Stimulated activated CD4-positive, alpha-beta T cell treated with anti-CD3 and anti-CD28 coated beads, Interleukin-1b, Interleukin-23, amount 100 ng/mL, for 1 hour (primary cell): ENCODE data around the gene HOXD4.

Experiments used
- DNase-seq, 2 donors: peaks; one replicate each; pipeline ENCODE4 v3.0.0-alpha.2; 2020; ENCODE audit warnings: low read depth in 2 of 2

Gene HOXD4

DNA sequence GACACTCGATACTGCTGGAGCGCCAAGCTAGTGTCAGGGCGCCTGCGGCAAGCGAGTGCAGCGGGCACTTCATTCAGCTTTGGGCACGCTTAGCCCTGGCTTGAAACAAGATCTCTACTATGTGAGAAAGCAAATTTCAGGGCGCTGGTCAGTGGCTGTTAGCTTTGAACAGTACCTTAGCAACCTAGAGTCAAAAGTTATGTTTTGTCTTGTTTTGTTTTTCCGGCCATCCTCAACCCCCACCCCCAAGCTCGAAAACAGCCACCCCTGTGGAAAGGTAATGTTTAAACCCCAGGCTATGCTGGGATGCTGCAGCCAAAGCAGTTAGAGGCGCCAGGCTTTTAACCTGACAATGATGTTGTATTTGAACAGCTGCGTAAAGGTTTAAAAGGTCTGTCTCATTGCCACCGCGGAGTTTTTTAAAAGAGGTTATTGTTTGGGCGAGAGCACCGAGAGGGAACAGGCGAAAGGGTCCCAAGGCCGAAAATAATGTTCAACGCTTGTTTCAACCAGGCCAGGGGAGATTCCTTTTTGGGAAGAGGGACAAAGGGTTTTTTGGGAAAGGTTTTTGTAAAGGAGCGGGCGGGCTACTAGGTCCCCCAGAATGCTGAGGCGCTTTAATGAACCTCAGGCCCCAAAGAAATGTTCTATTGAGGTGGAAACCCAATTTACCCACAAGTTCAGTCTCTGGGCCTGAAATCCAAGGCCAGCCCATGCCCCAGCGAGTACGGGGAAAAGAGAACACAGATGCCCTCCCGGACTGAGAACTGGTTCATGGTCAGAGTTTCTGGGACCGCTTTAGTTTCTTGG, 37.0 kb upstream of the HOXD4 start:
- DNase-seq, result no peak

GRCh38 chr2:176114930-176115625, 36.3 kb upstream of the HOXD4 start:
- DNase-seq, result no peak

GRCh38 chr2:176115883-176116813, 35.2 kb upstream of the HOXD4 start, which contains the start of gene HOXD10:
Gene HOXD10 (plus strand): TSS chr2:176116778. CDS start chr2:176116834, 56 bp downstream.
- DNase-seq, result no peak

DNA sequence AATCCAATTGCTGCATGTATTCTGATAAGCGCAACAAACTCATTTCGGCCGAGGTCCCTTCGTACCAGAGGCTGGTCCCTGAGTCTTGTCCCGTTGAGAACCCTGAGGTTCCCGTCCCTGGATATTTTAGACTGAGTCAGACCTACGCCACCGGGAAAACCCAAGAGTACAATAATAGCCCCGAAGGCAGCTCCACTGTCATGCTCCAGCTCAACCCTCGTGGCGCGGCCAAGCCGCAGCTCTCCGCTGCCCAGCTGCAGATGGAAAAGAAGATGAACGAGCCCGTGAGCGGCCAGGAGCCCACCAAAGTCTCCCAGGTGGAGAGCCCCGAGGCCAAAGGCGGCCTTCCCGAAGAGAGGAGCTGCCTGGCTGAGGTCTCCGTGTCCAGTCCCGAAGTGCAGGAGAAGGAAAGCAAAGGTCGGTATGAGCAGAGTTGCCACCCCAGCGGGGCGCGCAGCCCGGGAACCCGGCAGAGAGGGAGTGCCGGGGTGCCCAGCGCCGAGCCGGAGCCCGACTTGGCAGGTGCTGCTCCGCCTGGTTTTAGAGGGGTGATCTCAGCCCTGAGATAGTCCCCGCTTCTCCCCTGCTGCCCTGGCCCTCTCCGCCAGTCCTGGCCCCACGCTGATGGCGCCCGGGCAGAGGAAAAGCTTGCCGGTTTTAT, 34.1 kb upstream of the HOXD4 start:
- no peak for DNase-seq

DNA sequence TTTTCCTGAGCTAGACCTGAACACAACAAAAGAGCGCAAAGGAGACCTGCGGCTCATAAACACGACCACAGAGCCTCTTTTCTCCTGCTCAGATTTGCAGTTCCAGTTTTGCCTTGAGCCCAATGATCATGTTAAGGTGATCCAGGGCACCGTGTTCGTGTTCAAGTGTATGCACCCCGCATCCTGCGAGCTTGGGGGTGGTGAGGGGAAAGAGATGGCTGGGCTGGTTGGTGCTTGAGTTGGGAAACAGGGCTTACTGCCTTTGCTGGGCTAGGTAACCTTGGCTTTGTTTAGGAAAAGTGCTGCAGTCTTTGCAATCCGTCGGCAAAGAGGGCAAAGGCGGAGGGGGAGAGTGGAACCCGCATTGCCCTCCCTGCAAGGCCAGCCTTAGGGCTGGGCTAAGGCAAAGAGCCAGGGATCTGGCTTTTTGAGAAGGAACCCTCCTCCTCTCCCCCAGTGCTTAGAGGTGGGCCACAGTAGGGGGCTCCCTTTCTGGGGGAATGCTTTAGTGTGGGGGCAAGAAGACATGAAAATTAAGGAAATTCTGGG, 33.5 kb upstream of the HOXD4 start:
- DNase-seq, result no peak

DNA sequence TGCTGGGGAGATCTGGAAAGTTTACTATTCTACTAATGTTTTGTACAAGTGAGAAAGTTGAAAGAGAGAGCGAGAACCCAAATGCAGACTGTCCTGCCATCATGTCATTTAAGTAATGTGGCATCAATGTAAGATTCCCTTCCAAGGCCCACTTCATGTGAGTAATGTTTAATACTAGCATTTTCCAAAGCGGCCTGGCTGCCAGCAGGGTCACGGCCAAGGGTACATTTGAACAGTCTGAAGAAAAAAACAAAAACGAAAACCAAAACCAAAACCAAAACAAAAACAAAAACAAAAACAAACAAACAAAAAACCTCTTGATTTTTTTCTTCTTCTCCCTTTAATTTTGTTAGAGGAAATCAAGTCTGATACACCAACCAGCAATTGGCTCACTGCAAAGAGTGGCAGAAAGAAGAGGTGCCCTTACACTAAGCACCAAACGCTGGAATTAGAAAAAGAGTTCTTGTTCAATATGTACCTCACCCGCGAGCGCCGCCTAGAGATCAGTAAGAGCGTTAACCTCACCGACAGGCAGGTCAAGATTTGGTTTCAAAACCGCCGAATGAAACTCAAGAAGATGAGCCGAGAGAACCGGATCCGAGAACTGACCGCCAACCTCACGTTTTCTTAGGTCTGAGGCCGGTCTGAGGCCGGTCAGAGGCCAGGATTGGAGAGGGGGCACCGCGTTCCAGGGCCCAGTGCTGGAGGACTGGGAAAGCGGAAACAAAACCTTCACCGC, 32.6 kb upstream of the HOXD4 start:
- DNase-seq, result no peak

DNA sequence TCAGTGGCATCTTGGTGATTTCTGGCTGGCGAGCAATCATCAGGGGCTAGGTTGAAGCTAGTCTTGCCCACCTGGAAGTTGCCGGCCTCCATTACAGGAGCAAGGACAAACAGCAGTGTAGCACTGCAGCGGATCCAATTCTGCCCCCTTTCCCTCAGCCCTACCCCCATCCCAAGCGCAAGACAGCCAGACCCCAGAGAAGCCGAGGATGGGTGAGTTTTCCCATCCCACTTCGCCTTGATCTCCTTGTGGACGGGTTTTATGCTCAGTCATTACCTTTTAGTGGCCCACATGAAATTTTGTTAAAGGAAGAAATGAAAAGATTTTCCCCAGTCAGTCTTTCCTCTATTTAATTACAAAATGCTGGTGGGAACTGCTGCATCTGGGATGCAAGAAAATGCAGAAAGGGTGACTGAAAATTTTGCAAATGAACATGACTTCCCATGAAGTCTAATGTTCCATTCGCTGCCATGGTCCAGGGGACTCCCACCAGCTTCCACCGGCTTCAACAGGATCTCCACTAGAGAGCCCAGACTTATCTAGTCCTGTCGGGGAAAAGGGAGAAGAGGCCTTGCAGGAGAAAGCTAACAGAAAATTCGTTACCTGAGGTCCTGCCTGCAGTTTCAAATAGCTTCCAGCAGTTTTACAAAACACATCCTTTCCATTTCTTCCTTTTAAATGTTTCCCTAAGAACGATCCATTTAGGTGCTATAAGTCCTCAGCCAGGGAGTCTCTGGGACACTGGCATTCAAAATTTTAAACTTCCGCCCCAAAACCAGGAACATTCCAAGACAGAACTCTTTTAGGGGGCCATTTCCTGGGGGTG, 30.8 kb upstream of the HOXD4 start:
- no peak for DNase-seq

- no peak for DNase-seq
Observed at GRCh38 chr2:176121190-176122051, 29.9 kb upstream of the HOXD4 start.

DNA sequence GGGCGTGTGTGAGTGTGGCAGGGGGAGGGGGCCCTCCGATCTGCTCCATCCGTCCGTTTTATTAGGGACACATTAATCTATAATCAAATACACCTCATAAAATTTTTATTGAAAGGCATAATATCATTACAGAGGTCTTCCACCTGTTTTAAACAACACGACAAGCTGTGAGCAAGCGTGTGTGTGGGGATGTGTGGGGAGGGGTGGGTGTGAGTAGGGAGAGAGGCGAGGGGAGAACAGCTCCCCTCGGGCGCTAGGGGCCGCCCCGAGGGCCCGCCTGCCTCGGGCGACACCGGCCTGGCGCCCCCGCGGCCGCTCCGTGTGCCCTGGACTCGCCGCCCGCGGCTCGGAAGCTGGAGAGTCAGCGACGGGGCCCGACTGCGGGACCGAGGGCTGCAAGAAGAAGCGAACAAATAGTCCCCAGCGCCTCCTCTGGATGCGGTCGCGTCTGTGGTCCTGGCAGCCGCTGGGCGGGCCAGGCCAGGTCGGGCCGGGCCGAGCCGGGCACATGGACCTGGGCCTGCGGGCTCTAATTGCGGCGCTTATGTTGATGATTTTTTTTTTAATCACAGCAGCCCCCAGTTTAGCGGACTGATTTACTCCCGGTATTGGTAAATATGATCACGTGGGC, 29.2 kb upstream of the HOXD4 start:
- DNase-seq, result no peak

GRCh38 chr2:176122683-176123410, 28.5 kb upstream of the HOXD4 start, which contains the start of gene HOXD9:
Gene HOXD9 (plus strand): TSS chr2:176122719. CDS start chr2:176122769, 50 bp downstream.
- no peak for DNase-seq

DNA sequence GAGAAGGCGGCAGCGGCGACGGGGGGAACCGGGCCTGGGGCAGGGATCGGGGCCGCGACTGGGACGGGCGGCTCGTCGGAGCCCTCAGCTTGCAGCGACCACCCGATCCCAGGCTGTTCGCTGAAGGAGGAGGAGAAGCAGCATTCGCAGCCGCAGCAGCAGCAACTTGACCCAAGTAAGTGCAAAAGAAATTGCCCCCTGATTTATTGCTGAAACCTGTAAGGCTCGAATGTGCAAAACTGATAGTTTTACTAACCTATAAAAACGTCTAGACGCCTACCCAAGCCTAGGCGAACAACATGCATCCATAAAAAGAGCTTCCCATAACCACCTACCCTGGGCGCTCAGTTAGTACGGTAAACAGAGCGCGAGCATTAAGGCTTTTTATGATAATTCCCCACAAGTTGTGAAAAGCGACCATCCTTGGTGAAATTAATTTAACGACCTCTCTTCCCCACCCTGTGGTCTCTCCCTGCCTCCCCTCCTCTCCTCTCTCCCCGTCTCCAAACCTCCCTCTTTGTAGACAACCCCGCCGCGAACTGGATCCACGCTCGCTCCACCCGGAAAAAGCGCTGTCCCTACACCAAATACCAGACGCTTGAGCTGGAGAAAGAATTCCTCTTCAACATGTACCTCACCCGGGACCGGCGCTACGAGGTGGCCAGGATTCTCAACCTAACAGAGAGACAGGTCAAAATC, 27.8 kb upstream of the HOXD4 start:
- DNase-seq, result no peak

DNA sequence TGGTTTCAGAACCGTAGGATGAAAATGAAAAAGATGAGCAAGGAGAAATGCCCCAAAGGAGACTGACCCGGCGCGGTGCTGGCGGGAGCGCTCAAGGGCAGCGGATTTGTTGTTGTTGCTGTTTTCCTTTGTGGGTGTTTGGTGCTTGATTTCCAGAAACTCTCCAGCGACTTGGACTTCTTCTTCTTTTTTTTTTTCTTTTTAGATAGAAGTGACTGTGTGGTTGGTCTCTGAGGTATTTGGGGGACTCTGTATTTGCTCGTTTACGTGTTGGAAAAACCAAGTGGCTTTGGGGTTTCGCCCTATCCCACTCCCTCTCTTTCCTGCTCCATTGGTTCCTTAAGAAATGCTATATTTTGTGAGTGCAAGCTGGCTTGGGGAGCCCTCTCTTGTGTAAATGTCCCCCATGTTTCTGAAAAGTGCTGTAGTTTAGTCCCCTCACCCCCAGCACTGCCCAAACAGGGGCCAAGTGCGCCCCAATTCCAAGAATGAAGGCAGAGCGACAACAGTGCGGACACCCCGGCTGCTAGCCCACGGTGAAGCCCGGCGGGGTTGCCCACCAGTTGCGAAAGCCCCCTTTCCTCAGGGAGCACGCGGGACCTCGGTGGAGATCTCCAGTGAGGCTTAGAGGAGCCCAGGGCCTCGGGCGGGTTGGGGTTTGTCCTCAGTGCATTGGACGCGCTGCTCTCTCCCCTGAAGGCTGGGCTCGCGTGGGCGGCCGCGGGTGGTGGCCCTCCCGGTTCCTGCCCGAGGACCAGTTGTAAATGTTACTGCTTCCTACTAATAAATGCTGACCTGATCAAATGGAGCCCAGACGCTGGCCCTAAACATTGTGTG, 27.0 kb upstream of the HOXD4 start:
- no peak for DNase-seq

DNA sequence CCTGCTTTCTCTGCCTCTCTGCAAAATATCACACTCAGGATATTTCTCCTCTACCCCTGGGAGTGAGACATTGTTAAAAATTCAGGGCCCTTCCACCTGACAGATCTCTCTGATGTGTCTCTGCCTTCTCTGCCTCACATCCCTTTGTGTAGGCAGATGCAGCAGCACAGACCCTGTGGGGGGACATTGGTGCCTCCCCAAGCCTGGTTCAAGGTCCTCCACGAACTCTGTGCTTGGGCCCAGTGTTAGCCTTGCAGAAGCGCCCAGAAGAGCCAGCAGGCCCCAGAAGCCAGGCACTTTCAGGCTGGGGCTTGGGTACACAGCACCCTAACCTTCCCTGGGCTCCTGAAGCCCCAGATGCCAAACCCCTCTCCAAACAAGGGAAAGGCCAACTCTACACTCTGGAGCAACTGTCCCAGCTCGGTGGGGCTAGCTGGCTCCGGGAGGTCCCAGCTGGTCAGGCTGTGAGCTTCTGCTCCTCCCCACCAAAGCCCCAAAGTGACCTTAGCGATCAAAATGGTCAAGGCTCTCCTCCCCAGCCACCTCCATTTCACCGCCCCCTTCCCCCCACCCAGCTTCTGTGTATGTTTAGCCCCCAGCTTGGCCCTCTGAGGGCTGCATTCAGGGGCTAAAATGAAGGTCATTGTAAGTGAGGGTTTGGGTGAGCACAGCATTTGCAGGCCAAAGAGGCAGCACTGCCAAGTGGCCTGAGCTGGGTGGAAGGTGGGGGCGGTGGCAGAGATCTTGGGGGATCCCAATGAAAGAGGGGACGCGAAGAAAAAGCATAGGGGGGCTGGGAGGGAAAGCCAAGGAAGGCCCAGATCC, 26.2 kb upstream of the HOXD4 start:
- no peak for DNase-seq

DNA sequence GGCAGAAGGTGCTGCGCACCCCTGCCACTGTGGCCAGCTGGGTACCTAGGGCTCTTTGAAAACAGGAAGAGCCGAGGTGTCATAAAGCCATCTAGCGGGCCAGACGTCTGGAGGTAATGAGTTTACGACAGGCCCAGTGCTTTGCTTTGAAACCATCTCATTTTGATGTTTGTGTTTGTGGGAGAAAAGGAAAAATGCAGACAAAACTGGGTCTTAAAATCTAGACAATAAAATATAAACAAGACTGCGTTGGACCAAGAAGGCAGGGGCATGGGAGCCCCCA, 25.6 kb upstream of the HOXD4 start:
- no peak for DNase-seq
